GM21381 (cell line): ENCODE measurements around the gene HEBP2.

Source experiments
- ATAC-seq: cut with Tn5 transposase; IDR thresholded peaks from one replicate; pipeline ENCODE4 v1.9.1; 2021; ENCODE audit warnings: mild to moderate bottlenecking, moderate library complexity; ENCODE audit not compliant: unreplicated experiment

HEBP2 gene

GRCh38 chr6:138397128-138398122 lies 6.6 kb upstream of the HEBP2 start:
- no peak for ATAC-seq

- ATAC-seq: no peak
These were observed 3.7 kb upstream of the HEBP2 start for GRCh38 chr6:138400326-138400725.

GRCh38 chr6:138401960-138402837 lies 1.8 kb upstream of the HEBP2 start:
- no peak for ATAC-seq

- no peak for ATAC-seq
These were observed 1.2 kb upstream of the HEBP2 start for GRCh38 chr6:138402838-138403187.

- ATAC-seq: peak; percentile 14
These were observed 661 bp upstream of the HEBP2 start for GRCh38 chr6:138403324-138403800.

- no peak for ATAC-seq
These were observed 779 bp downstream of the HEBP2 start for GRCh38 chr6:138404666-138405337.

GRCh38 chr6:138405816-138406413 lies 1.9 kb downstream of the HEBP2 start:
- no peak for ATAC-seq

- no peak for ATAC-seq
These were observed 2.4 kb downstream of the HEBP2 start for GRCh38 chr6:138406443-138406842.

GRCh38 chr6:138410048-138410735 lies 6.2 kb downstream of the HEBP2 start:
- no peak for ATAC-seq

- no peak for ATAC-seq
These were observed 7.2 kb downstream of the HEBP2 start for GRCh38 chr6:138410972-138411880.

GRCh38 chr6:138415125-138415524 lies 11.1 kb downstream of the HEBP2 start:
- ATAC-seq: no peak

- no peak for ATAC-seq
These were observed 12.2 kb downstream of the HEBP2 start for GRCh38 chr6:138416206-138416605.

GRCh38 chr6:138417493-138418117 lies 13.6 kb downstream of the HEBP2 start:
- no peak for ATAC-seq

- no peak for ATAC-seq
These were observed 14.2 kb downstream of the HEBP2 start for GRCh38 chr6:138418118-138418742.

- ATAC-seq: no peak
These were observed 15.7 kb downstream of the HEBP2 start for GRCh38 chr6:138419766-138420165.

- no peak for ATAC-seq
These were observed 16.3 kb downstream of the HEBP2 start for GRCh38 chr6:138420356-138420755.

- ATAC-seq: no peak
These were observed 17.1 kb downstream of the HEBP2 start for GRCh38 chr6:138421089-138421488.

GRCh38 chr6:138421608-138422007 lies 17.6 kb downstream of the HEBP2 start:
- no peak for ATAC-seq
